GM23248 (cell line): Measurements from ENCODE around the gene SCN8A.

Source experiments
- EZH2 ChIP-seq: fragments of 200-600 bp; sonication (generic); IDR thresholded peaks from 2 replicates; pipeline ENCODE4 v1.6.1; 2018; ENCODE audit warnings: antibody characterized with exemption, mild to moderate bottlenecking; ENCODE audit not compliant: insufficient read depth, poor library complexity, severe bottlenecking
- EZH2phosphoT487 ChIP-seq: fragments of 200-600 bp; sonication (generic); IDR thresholded peaks from 2 replicates; pipeline ENCODE4 v1.6.1; 2018; ENCODE audit warnings: antibody characterized with exemption, moderate library complexity, mild to moderate bottlenecking, low read depth; ENCODE audit not compliant: insufficient read depth

DNA sequence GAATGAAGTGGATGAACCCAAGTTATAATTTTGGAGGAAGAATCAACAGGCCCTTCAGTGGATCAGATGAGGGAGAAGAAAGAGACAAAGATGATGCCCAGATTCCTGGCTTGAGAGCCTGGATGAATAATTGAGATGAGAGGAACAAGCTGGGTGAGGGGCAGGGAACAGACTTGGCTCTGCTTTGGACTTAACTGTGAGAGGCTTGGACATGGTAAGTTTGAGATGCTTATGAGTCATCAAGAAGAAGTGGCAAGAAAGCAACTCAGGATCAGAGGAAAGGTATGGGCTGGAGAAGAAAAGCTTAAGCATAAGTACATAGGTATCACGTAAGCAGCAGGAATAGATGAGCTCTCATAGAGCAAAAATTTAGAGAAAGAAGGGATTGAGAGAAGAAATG is 202.2 kb downstream of the SCN8A start:
- TF ChIP-seq EZH2: no peak
- no peak for TF ChIP-seq EZH2phosphoT487
